ENCODE results near the gene CLDN1. TPM values are rescaled to one million over a fixed set of nuclear protein-coding genes. Genes with fewer than 3 reads are reported as not detected.

Gene CLDN1, protein sequence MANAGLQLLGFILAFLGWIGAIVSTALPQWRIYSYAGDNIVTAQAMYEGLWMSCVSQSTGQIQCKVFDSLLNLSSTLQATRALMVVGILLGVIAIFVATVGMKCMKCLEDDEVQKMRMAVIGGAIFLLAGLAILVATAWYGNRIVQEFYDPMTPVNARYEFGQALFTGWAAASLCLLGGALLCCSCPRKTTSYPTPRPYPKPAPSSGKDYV
- 15.7 to 34.1 TPM (median 28.5 TPM) in 5 replicates for total RNA-seq (2022; extraction: Qiagen RNA extraction; ENCODE audit: low read depth)

GRCh38 chr3:190321789-190322603 lies at the start of gene CLDN1:
CLDN1 (minus strand) TSS chr3:190322446; CDS start chr3:190322206, 240 bp downstream.

Other genes with a start within 250 kb of the CLDN1 start
- gene P3H2, start 201.5 kb downstream of the CLDN1 start, total RNA-seq (2022; extraction: Qiagen RNA extraction; ENCODE audit: low read depth): 29.4 to 48.5 TPM (median 38.8 TPM) in 5 replicates
- gene CLDN16, start 65.7 kb upstream of the CLDN1 start, total RNA-seq (2022; extraction: Qiagen RNA extraction; ENCODE audit: low read depth): 0.07 to 0.41 TPM in 2 of 5 replicates, not detected in the others
- not detected in 5 replicates for gene TMEM207, start 127.5 kb upstream of the CLDN1 start, total RNA-seq (2022; extraction: Qiagen RNA extraction; ENCODE audit: low read depth)
- gene IL1RAP, start 191.6 kb upstream of the CLDN1 start, total RNA-seq (2022; extraction: Qiagen RNA extraction; ENCODE audit: low read depth): 5.4 to 7.1 TPM (median 6.8 TPM) in 5 replicates